Thoracic aorta (tissue), 2 donors: ENCODE measurements around the gene EXOC1. TPM values are rescaled to one million over a fixed set of nuclear protein-coding genes. Genes with fewer than 3 reads are reported as not detected.
A peak's percentile ranks its signal among the peaks of the same experiment; 100 is the strongest.

Experiments used
- ATAC-seq: fragments of 150-250 bp; one replicate; pipeline ENCODE4 v1.8.0; 2017; ENCODE audit warnings: low read depth; ENCODE audit not compliant: insufficient number of reproducible peaks, low FRiP score
- DNase-seq: peaks from one replicate; pipeline ENCODE4 v3.0.0-alpha.2; 2020; ENCODE audit warnings: low spot score
- H3K27ac ChIP-seq, 2 donors: fragments of 200-600 bp; sonication (generic); 1 replicate in 1 of 2; 2 replicates in 1 of 2; pipeline ENCODE4 v1.5.1; 2016; ENCODE audit warnings: mild to moderate bottlenecking in 2 of 2, moderate library complexity in 2 of 2
- H3K27me3 ChIP-seq: fragments of 200-600 bp; sonication (generic); replicated peaks from 2 replicates; pipeline ENCODE4 v1.6.0; 2016; ENCODE audit warnings: mild to moderate bottlenecking; ENCODE audit not compliant: insufficient read depth
- H3K36me3 ChIP-seq: fragments of 200-600 bp; sonication (generic); one replicate; pipeline ENCODE4 v1.5.1; 2016
- H3K4me1 ChIP-seq, 2 donors: fragments of 200-600 bp; sonication (generic); 1 replicate in 1 of 2; 2 replicates in 1 of 2; pipeline versions ENCODE4 v1.5.1 to v1.6.0; 2016; ENCODE audit warnings: low read depth in 2 of 2, mild to moderate bottlenecking in 1 of 2; ENCODE audit not compliant: control insufficient read depth in 1 of 2
- H3K4me3 ChIP-seq: fragments of 200-600 bp; sonication (generic); 2 replicates; pipeline ENCODE4 v1.5.1; 2016; ENCODE audit warnings: mild to moderate bottlenecking
- H3K9me3 ChIP-seq: fragments of 200-600 bp; sonication (generic); 2 replicates; pipeline ENCODE4 v1.5.1; 2016
- CTCF ChIP-seq: fragments of 200-600 bp; sonication (generic); IDR thresholded peaks from one replicate; pipeline ENCODE4 v1.5.1; 2019; ENCODE audit warnings: antibody characterized with exemption
- total RNA-seq, 2 donors: library from RNA; depleted of rRNA; stranded (reverse); fragments of >200 nt; gene quantifications; one replicate each; pipeline versions ENCODE4 v1.1.0 to v1.2.3, GENCODE V29; 2016

Gene EXOC1
- total RNA-seq, 2 donors from 2014 or later, result 33.5 to 60.5 TPM

GRCh38 chr4:55947254-55947882 is 93.9 kb downstream of the EXOC1 start:
- H3K27ac ChIP-seq, result peak overlapping the region; percentile 79 to 90
- peak overlapping the region; percentile 90 for H3K4me3 ChIP-seq
- no peaks in the 10 kb centered on the region for H3K36me3 ChIP-seq
- peaks cover 9 to 33% of the 10 kb centered on the region in 2 donors for H3K4me1 ChIP-seq
- H3K27me3 ChIP-seq, result no peaks in the 10 kb centered on the region
- ATAC-seq (no peak), DNase-seq (no peak)
- no peaks in the 10 kb centered on the region for H3K9me3 ChIP-seq
- no peak for TF ChIP-seq CTCF

- H3K27me3 ChIP-seq, result no peaks in the 10 kb centered on the region
- peaks cover 9 to 33% of the 10 kb centered on the region in 2 donors for H3K4me1 ChIP-seq
- peak overlapping the region; percentile 90 for H3K4me3 ChIP-seq
- DNase-seq (no peak), ATAC-seq (peak; percentile 24)
- no peak for TF ChIP-seq CTCF
- no peaks in the 10 kb centered on the region for H3K36me3 ChIP-seq
- H3K9me3 ChIP-seq, result no peaks in the 10 kb centered on the region
- H3K27ac ChIP-seq, result peak overlapping the region; percentile 79 to 90
These were observed 94.7 kb downstream of the EXOC1 start for GRCh38 chr4:55947912-55948725.

- Histone ChIP-seq H3K36me3 (no peaks in the 10 kb centered on the region), H3K4me3 (peak within 1 kb of the TSS; percentile 90), H3K27ac (peak within 1 kb of the TSS; percentile 79 to 90), H3K27me3 (no peaks in the 10 kb centered on the region), H3K9me3 (no peaks in the 10 kb centered on the region), H3K4me1 (peaks cover 9 to 33% of the 10 kb centered on the region in 2 donors)
- ATAC-seq (peak; percentile 94), DNase-seq (peak; percentile 53)
- peak; percentile 90 for TF ChIP-seq CTCF
These were observed 95.5 kb downstream of the EXOC1 start, which contains the start of gene CEP135 for GRCh38 chr4:55948726-55949481. CEP135 (plus strand) TSS chr4:55948945; CDS start chr4:55952131, 3,186 bp downstream.

GRCh38 chr4:55949482-55949802 is 96.0 kb downstream of the EXOC1 start:
- TF ChIP-seq CTCF, result no peak
- Histone ChIP-seq H3K36me3 (no peaks in the 10 kb centered on the region), H3K27ac (peak overlapping the region; percentile 79 to 90), H3K4me1 (peaks cover 9 to 33% of the 10 kb centered on the region in 2 donors), H3K9me3 (no peaks in the 10 kb centered on the region), H3K27me3 (no peaks in the 10 kb centered on the region), H3K4me3 (peak overlapping the region; percentile 90)
- ATAC-seq (no peak), DNase-seq (no peak)
